ENCODE data around the gene MYO15A.

Gene MYO15A

GRCh38 chr17:18108401-18109312, at the start of gene MYO15A:
MYO15A (plus strand) TSS chr17:18108756; CDS start chr17:18118801, 10,045 bp downstream.
- no peak for DNase-seq

- DNase-seq: no peak
Observed at GRCh38 chr17:18059283-18059682, 49.3 kb upstream of the MYO15A start.

- DNase-seq: no peak
Observed at GRCh38 chr17:18064053-18064452, 44.5 kb upstream of the MYO15A start.

- DNase-seq: no peak
Observed at GRCh38 chr17:18065546-18065945, 43.0 kb upstream of the MYO15A start.

- no peak for DNase-seq
Observed at GRCh38 chr17:18066866-18067265, 41.7 kb upstream of the MYO15A start.

- DNase-seq: no peak
Observed at GRCh38 chr17:18069101-18069500, 39.5 kb upstream of the MYO15A start.

- DNase-seq: no peak
Observed at GRCh38 chr17:18070861-18071340, 37.7 kb upstream of the MYO15A start.

- DNase-seq: no peak
Observed at GRCh38 chr17:18071751-18072150, 36.8 kb upstream of the MYO15A start.

GRCh38 chr17:18074566-18075272, 33.8 kb upstream of the MYO15A start:
- no peak for DNase-seq

GRCh38 chr17:18076936-18077335, 31.6 kb upstream of the MYO15A start:
- no peak for DNase-seq

- no peak for DNase-seq
Observed at GRCh38 chr17:18079543-18079942, 29.0 kb upstream of the MYO15A start.

- no peak for DNase-seq
Observed at GRCh38 chr17:18084256-18084655, 24.3 kb upstream of the MYO15A start.

GRCh38 chr17:18087610-18088491, 20.7 kb upstream of the MYO15A start, which contains the start of gene DRG2:
DRG2 (plus strand) TSS chr17:18087948; CDS start chr17:18088024, 76 bp downstream.
- peak; percentile 97 to 98 for DNase-seq

- DNase-seq: no peak
Observed at GRCh38 chr17:18089613-18090012, 18.9 kb upstream of the MYO15A start.

- DNase-seq: no peak
Observed at GRCh38 chr17:18093616-18094408, 14.7 kb upstream of the MYO15A start.

- no peak for DNase-seq
Observed at GRCh38 chr17:18094409-18094807, 14.1 kb upstream of the MYO15A start.

- DNase-seq: no peak
Observed at GRCh38 chr17:18099516-18099915, 9.0 kb upstream of the MYO15A start.

- no peak for DNase-seq
Observed at GRCh38 chr17:18100616-18101015, 7.9 kb upstream of the MYO15A start.

GRCh38 chr17:18101828-18102227, 6.7 kb upstream of the MYO15A start:
- no peak for DNase-seq

GRCh38 chr17:18102640-18103039, 5.9 kb upstream of the MYO15A start:
- DNase-seq: no peak

GRCh38 chr17:18105027-18105426, 3.5 kb upstream of the MYO15A start:
- no peak for DNase-seq

GRCh38 chr17:18105595-18105994, 3.0 kb upstream of the MYO15A start:
- DNase-seq: no peak
